IPS-NIHi7 (cell line): ENCODE measurements around the gene FNIP2.
"Not testable (repeated sequence)": the region's sequence is repeated elsewhere in the genome, so short reads cannot be mapped to it uniquely, and the experiment has no call there.

Source experiments
- DNase-seq: peaks from one replicate; pipeline ENCODE4 v3.0.0; 2012; ENCODE audit warnings: mixed read lengths; ENCODE audit errors: extremely low spot score

The FNIP2 gene

GRCh38 chr4:158768555-158769174, at the start of gene FNIP2:
Gene FNIP2, plus strand, starts transcription at chr4:158769026. Its CDS starts 187 bp downstream, at chr4:158769213.
- DNase-seq: peak; percentile 92

- DNase-seq: no peak
Measured at GRCh38 chr4:158721680-158722079, 47.1 kb upstream of the FNIP2 start.

- DNase-seq: peak; percentile 43
Measured at GRCh38 chr4:158722291-158722916, 46.4 kb upstream of the FNIP2 start.

GRCh38 chr4:158722917-158723793, 45.7 kb upstream of the FNIP2 start, which contains the start of gene PPID:
Gene PPID, minus strand, starts transcription at chr4:158723396. Its CDS starts 108 bp downstream, at chr4:158723288.
- DNase-seq: peak; percentile 86

GRCh38 chr4:158724637-158725036, 44.2 kb upstream of the FNIP2 start:
- DNase-seq: no peak

- DNase-seq: no peak
Measured at GRCh38 chr4:158726633-158727032, 42.2 kb upstream of the FNIP2 start.

- no peak for DNase-seq
Measured at GRCh38 chr4:158728236-158728635, 40.6 kb upstream of the FNIP2 start.

GRCh38 chr4:158729716-158730559, 38.9 kb upstream of the FNIP2 start:
- peak; percentile 69 for DNase-seq

- DNase-seq: no peak
Measured at GRCh38 chr4:158738866-158739265, 30.0 kb upstream of the FNIP2 start.

- no peak for DNase-seq
Measured at GRCh38 chr4:158739600-158739999, 29.2 kb upstream of the FNIP2 start.

- DNase-seq: no peak
Measured at GRCh38 chr4:158741326-158742021, 27.4 kb upstream of the FNIP2 start.

- not testable (repeated sequence) for DNase-seq
Measured at GRCh38 chr4:158746537-158746936, 22.3 kb upstream of the FNIP2 start.

- DNase-seq: no peak
Measured at GRCh38 chr4:158750379-158750778, 18.4 kb upstream of the FNIP2 start.

- no peak for DNase-seq
Measured at GRCh38 chr4:158754385-158755180, 14.2 kb upstream of the FNIP2 start.

- DNase-seq: not testable (repeated sequence)
Measured at GRCh38 chr4:158755819-158756218, 13.0 kb upstream of the FNIP2 start.

- no peak for DNase-seq
Measured at GRCh38 chr4:158756588-158756987, 12.2 kb upstream of the FNIP2 start.

- no peak for DNase-seq
Measured at GRCh38 chr4:158758142-158758541, 10.7 kb upstream of the FNIP2 start.

- DNase-seq: no peak
Measured at GRCh38 chr4:158758703-158759102, 10.1 kb upstream of the FNIP2 start.

- not testable (repeated sequence) for DNase-seq
Measured at GRCh38 chr4:158759539-158759938, 9.3 kb upstream of the FNIP2 start.

GRCh38 chr4:158760866-158761265, 8.0 kb upstream of the FNIP2 start:
- DNase-seq: no peak
